Aorta (tissue), 5 donors: ENCODE results near the gene CPED1. TPM values are rescaled to one million over a fixed set of nuclear protein-coding genes. Genes with fewer than 3 reads are reported as not detected.
"Not testable (repeated sequence)": the region's sequence is repeated elsewhere in the genome, so short reads cannot be mapped to it uniquely, and the experiment has no call there.

Source experiments
- ATAC-seq: fragments of 200-7000 bp; cut with Tn5 transposase; one replicate; pipeline ENCODE4 v1.9.1; 2022; ENCODE audit warnings: moderate library complexity; ENCODE audit not compliant: low FRiP score
- DNase-seq, 2 donors: peaks; one replicate each; pipeline ENCODE4 v3.0.0-alpha.2; 2020
- H3K27ac ChIP-seq, 2 donors: one replicate each; pipeline ENCODE4 v1.5.1; 2013; ENCODE audit warnings: low read length in 2 of 2, mild to moderate bottlenecking in 2 of 2, moderate library complexity in 2 of 2, control low read depth in 1 of 2, inconsistent platforms in 1 of 2, low read depth in 1 of 2
- H3K27me3 ChIP-seq, 2 donors: one replicate each; pipeline ENCODE4 v1.6.1; 2013; ENCODE audit warnings: control low read depth in 1 of 2, low read length in 1 of 2, mild to moderate bottlenecking in 1 of 2, moderate library complexity in 1 of 2; ENCODE audit not compliant: insufficient read depth in 2 of 2, control insufficient read depth in 1 of 2
- H3K36me3 ChIP-seq, 2 donors: one replicate each; pipeline ENCODE4 v1.6.1; 2013; ENCODE audit warnings: control low read depth in 1 of 2, low read length in 1 of 2, mild to moderate bottlenecking in 1 of 2; ENCODE audit not compliant: insufficient read depth in 2 of 2, control insufficient read depth in 1 of 2
- H3K4me1 ChIP-seq, 2 donors: one replicate each; pipeline ENCODE4 v1.6.1; 2013; ENCODE audit warnings: low read length in 2 of 2, control low read depth in 1 of 2, mild to moderate bottlenecking in 1 of 2, moderate library complexity in 1 of 2; ENCODE audit not compliant: insufficient read depth in 2 of 2, control insufficient read depth in 1 of 2
- H3K4me3 ChIP-seq, 2 donors: one replicate each; pipeline ENCODE4 v1.5.1; 2013; ENCODE audit warnings: low read length in 2 of 2, control low read depth in 1 of 2, mild to moderate bottlenecking in 1 of 2
- H3K9me3 ChIP-seq: one replicate; pipeline ENCODE4 v1.6.1; 2013; ENCODE audit warnings: mild to moderate bottlenecking, low read length; ENCODE audit not compliant: control insufficient read depth
- WGBS, 2 donors: extraction: QIAGEN DNeasy Blood & Tissue Kit; methylation state at CpG; one replicate each; pipeline ENCODE4 v1.1.7; 2013; 5-methylcytosine and 5-hydroxymethylcytosine counted together
- intact Hi-C, 2 donors: fragments of 100-400 bp; cut with DNase I; formaldehyde crosslinking; loops; one replicate each; pipeline versions ENCODE4 v1.14.2 to v1.15.0; 2022
- polyA plus RNA-seq, 2 donors: library from polyadenylated mRNA; stranded (reverse); fragments of 200-250 nt; gene quantifications; one replicate each; pipeline ENCODE4 v1.2.3, GENCODE V29; 2013
- total RNA-seq, 2 donors: library from RNA; stranded (reverse); fragmentation: NEBNext Ultra II Directional; extraction: Animal tissue kit (Norgen Biotek cat#: 25700); gene quantifications; one replicate each; pipeline ENCODE4 v1.2.1, GENCODE V29; 2021
- donor health status: healthy with polysubstance abuse.
- donor health status: Bipolar disorder and iron deficiency.
- donor health status: DM: no; HTN: no; CAD: no.
- donor health status: DM: no; HTN: no; CAD: no.
- donor health status: DM: yes; HTN: yes; CAD: no.

The CPED1 gene
- total and polyA plus RNA-seq, 4 donors = 35.3 to 201 (median 79.0) TPM

GRCh38 chr7:121313793-121314676 is 325.5 kb downstream of the CPED1 start:
- H3K4me3 ChIP-seq = no peak overlapping the region
- H3K27ac ChIP-seq = no peak overlapping the region
- ATAC-seq (no peak), DNase-seq (no peak)
- H3K27me3 ChIP-seq = no peaks in the 10 kb centered on the region
- peaks cover 1% of the 10 kb centered on the region for H3K9me3 ChIP-seq
- peaks cover 0 to 3% of the 10 kb centered on the region in 2 donors for H3K4me1 ChIP-seq
- WGBS, 2 donors = 25 to 30% methylated on average over 9 of the region's 9 CpGs
- no peaks in the 10 kb centered on the region for H3K36me3 ChIP-seq
- intact Hi-C loops = no loop called here

- ATAC-seq, H3K4me3 ChIP-seq, H3K4me1 ChIP-seq, intact Hi-C loops, H3K27ac ChIP-seq, H3K9me3 ChIP-seq, DNase-seq, H3K36me3 ChIP-seq, H3K27me3 ChIP-seq: not testable (repeated sequence)
- WGBS, 2 donors = 96 to 99% methylated on average over 2 of the region's 3 CpGs
These were observed 326.7 kb downstream of the CPED1 start for GRCh38 chr7:121315170-121315569.

DNA sequence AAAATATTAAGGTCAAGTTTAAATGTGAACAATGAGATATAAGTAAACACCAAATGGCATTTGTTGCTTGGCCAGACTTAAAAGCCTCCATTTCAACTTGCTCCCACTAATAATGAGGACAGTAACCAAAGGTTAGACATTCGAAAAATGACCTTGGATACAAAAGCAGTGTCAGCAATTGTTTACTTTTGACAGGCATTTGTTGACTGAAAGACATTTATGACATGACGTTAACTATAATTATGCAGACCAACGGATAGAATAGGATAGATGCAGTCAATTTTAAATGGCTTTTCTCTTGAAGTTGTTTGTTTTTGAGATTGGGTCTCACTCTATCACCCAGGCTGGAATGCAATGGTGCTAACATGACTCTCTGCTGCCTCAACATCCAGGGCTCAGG is 333.9 kb downstream of the CPED1 start:
- Histone ChIP-seq H3K27ac (no peak overlapping the region), H3K27me3 (no peaks in the 10 kb centered on the region), H3K9me3 (no peaks in the 10 kb centered on the region), H3K36me3 (no peaks in the 10 kb centered on the region), H3K4me1 (no peaks in the 10 kb centered on the region), H3K4me3 (no peak overlapping the region)
- WGBS, 2 donors = 65 to 69% methylated on average over 3 of the region's 3 CpGs
- DNase-seq = no peak
- intact Hi-C loops = no loop called here
- no peak for ATAC-seq

DNA sequence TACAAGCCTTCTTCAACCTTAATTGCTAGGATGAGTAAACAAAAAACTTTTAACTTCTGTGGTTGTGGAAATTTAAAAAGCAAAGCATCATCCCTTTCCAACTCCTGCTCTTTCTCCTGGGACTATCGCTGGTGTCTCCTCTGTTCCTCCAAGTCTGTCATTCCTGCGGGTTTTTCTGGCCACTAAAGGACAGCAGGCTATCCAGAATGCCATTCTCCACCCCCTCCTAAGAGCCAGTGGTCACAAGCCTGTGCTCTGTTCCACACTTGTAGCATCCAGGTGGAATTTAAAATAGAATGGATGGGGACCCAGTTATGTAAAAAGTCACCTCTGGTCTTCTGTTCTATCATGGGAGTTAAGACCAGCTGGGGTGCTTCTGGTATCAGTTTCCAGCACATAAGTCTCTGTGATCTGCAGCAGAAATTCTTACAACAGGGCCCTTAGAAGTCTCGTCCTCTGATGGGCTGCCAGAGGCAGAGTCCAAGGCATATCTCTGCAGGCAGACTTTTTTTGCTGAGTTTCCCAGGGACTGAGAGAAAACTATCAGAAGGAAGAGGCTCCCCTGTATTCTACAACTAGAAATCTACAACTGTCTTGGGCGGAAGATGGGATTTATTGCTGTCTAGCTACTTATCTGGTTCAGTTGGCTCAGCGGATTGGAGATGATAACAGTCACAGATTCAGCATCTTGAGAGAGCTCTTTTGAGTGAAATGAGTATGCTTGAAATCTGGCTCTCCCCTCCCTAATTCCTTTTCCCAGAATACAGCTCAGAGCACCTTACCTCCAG is 335.2 kb downstream of the CPED1 start:
- Histone ChIP-seq H3K27me3 (no peaks in the 10 kb centered on the region), H3K27ac (no peak overlapping the region), H3K4me3 (no peak overlapping the region), H3K9me3 (no peaks in the 10 kb centered on the region), H3K36me3 (no peaks in the 10 kb centered on the region), H3K4me1 (no peaks in the 10 kb centered on the region)
- 62 to 66% methylated on average over 5 of the region's 5 CpGs for WGBS, 2 donors
- DNase-seq (no peak), ATAC-seq (no peak)
- intact Hi-C loops = no loop called here

DNA sequence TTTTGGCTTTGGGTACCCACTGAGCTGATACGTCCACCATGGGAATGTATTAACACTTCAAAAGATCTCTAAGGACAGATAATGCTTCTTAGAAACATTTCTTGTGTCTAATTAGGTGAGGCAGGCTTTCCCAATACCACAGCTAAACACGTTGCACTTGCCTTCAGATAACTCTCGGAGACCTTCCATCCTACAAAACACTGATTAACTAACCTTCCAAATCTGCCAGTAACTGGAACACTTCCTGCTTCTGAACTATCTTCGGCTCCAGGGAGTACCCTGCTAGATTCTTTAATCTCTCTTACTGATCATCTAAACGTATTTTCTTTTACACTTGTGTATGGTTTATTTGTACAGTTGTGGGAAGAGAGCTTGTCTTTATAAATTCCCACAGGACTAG is 339.2 kb downstream of the CPED1 start:
- Histone ChIP-seq H3K27me3 (no peaks in the 10 kb centered on the region), H3K4me1 (no peaks in the 10 kb centered on the region), H3K9me3 (no peaks in the 10 kb centered on the region), H3K36me3 (no peaks in the 10 kb centered on the region), H3K4me3 (no peak overlapping the region), H3K27ac (no peak overlapping the region)
- DNase-seq (no peak), ATAC-seq (no peak)
- WGBS, 2 donors = 94 to 95% methylated on average over 5 of the region's 5 CpGs
- intact Hi-C loops = no loop called here

DNA sequence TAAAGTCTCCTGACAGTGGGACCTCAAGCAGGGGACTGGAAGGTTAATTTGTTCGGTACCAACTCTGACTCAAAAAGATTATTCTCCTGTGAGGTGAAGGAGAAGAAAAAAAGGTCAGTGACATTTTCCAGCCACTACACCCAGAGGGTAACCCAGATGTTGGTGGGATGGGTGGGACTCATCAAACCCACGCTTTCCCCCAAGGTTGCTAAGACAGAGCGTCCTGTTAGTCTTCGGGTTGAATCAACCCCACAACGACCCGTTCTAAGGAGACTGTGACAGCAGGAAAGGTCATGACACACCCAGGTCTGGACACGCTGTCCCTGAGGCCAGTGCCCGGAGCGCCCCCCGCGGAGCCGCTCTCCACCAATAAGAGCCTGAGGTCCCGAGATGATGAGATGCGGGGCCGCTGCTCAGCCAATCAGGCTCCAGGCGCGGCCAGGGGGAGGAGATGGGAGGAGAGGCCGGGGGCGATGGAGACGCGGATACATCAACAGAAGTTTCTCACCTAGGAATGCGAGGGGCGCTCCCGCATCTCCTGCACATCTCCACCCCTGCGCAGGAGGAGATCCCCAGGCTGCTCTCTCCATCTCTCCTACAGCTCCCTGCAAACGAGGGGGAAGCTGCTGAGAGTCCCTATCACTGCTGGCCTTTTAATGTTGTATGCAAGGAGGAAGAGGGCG is 340.1 kb downstream of the CPED1 start, which contains the start of gene WNT16:
Gene WNT16 (plus strand): TSS at position 493 of the 683 bp plus-strand sequence. CDS start 293 bp downstream, outside the sequence.
- H3K4me1 ChIP-seq = no peaks in the 10 kb centered on the region
- H3K9me3 ChIP-seq = no peaks in the 10 kb centered on the region
- DNase-seq (no peak), ATAC-seq (peak; percentile 44)
- intact Hi-C loops = no loop called here
- WGBS, 2 donors = 19 to 21% methylated on average over 27 of the region's 27 CpGs
- H3K4me3 ChIP-seq = no peak within 1 kb of the TSS
- H3K27ac ChIP-seq = no peak within 1 kb of the TSS
- H3K36me3 ChIP-seq = no peaks in the 10 kb centered on the region
- H3K27me3 ChIP-seq = no peaks in the 10 kb centered on the region

DNA sequence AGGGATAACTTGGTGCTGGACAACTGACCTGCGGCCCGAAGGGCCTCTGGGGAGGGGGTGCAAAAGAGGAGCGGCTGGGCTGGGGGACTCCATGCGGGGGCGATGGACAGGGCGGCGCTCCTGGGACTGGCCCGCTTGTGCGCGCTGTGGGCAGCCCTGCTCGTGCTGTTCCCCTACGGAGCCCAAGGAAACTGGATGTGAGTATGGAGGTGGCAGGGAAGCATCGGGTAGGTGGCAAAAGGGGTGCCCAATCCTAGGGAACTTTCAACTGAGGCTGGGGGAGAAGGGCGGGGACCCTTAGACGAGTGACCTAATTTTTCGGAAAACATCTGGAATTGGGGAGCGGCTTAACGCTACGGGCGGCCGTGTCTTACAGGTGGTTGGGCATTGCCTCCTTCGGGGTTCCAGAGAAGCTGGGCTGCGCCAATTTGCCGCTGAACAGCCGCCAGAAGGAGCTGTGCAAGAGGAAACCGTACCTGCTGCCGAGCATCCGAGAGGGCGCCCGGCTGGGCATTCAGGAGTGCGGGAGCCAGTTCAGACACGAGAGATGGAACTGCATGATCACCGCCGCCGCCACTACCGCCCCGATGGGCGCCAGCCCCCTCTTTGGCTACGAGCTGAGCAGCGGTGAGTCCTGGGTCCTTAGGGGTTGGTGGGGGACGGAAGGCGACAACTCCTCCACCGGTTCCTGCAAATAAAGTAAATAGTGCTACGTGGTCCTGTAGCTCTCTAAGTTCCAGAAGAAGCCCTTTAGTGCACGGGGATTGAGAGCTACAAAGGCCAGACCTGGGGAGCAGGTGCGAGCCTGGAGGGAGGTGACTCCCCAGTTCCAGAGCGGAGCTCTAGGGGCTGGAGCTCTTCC is 340.9 kb downstream of the CPED1 start:
- DNase-seq = no peak
- 3 to 4% methylated on average over 47 of the region's 47 CpGs for WGBS, 2 donors
- ATAC-seq = peak; percentile 38
- intact Hi-C loops = no loop called here
- Histone ChIP-seq H3K4me1 (no peaks in the 10 kb centered on the region), H3K27ac (no peak overlapping the region), H3K9me3 (no peaks in the 10 kb centered on the region), H3K4me3 (no peak overlapping the region), H3K27me3 (no peaks in the 10 kb centered on the region), H3K36me3 (no peaks in the 10 kb centered on the region)
